ENCODE measurements around the gene E2F4. TPM values are rescaled to one million over a fixed set of nuclear protein-coding genes. Genes with fewer than 3 reads are reported as not detected.

E2F4 gene
- total and polyA plus RNA-seq, 2 experiments from 2014 or later, result 66.2 to 85.2 TPM

GRCh38 chr16:67156143-67156844 lies 35.7 kb upstream of the E2F4 start:
- DNase-seq (ENCODE audit: low read depth in 1 of 2, low spot score in 1 of 2), result no peak
- H3K27ac ChIP-seq, result no peak overlapping the region
- no peaks in the 10 kb centered on the region for H3K4me1 ChIP-seq (ENCODE audit: low read depth)
- TF ChIP-seq CTCF (IDR thresholded peaks at IDR 0.05; ENCODE audit: low read depth, low read length), result no peak
- H3K36me3 ChIP-seq, result no peaks in the 10 kb centered on the region
- H3K4me3 ChIP-seq, result no peak overlapping the region
- no peaks in the 10 kb centered on the region for H3K9me3 ChIP-seq (ENCODE audit: low read depth)
- peaks cover 94% of the 10 kb centered on the region for H3K27me3 ChIP-seq

GRCh38 chr16:67157106-67157748 lies 34.7 kb upstream of the E2F4 start:
- Histone ChIP-seq H3K9me3 (ENCODE audit: low read depth) (no peaks in the 10 kb centered on the region), H3K4me3 (no peak overlapping the region), H3K36me3 (no peaks in the 10 kb centered on the region), H3K4me1 (ENCODE audit: low read depth) (no peaks in the 10 kb centered on the region), H3K27me3 (peaks cover 97% of the 10 kb centered on the region), H3K27ac (no peak overlapping the region)
- DNase-seq (ENCODE audit: low read depth in 1 of 2, low spot score in 1 of 2), result no peak
- TF ChIP-seq CTCF (IDR thresholded peaks at IDR 0.05; ENCODE audit: low read depth, low read length), result no peak

- Histone ChIP-seq H3K27me3 (peaks cover 97% of the 10 kb centered on the region), H3K9me3 (ENCODE audit: low read depth) (no peaks in the 10 kb centered on the region)
These were observed 33.9 kb upstream of the E2F4 start for GRCh38 chr16:67157892-67158635.

GRCh38 chr16:67158637-67159600 lies 33.0 kb upstream of the E2F4 start:
- H3K9me3 ChIP-seq (ENCODE audit: low read depth), result no peaks in the 10 kb centered on the region
- peaks cover 97% of the 10 kb centered on the region for H3K27me3 ChIP-seq
- peak; percentile 34 to 43 for DNase-seq (ENCODE audit: low read depth in 1 of 2, low spot score in 1 of 2)
- TF ChIP-seq CTCF (IDR thresholded peaks at IDR 0.05; ENCODE audit: low read depth, low read length), result no peak
- H3K27ac ChIP-seq, result no peak overlapping the region
- H3K4me1 ChIP-seq (ENCODE audit: low read depth), result peaks cover 6% of the 10 kb centered on the region
- H3K4me3 ChIP-seq, result peak overlapping the region; percentile 59
- no peaks in the 10 kb centered on the region for H3K36me3 ChIP-seq

More at GRCh38 chr16:67157892-67158635, 33.9 kb upstream of the E2F4 start:
- peaks cover 4% of the 10 kb centered on the region for H3K4me1 ChIP-seq (ENCODE audit: low read depth)
- no peak for TF ChIP-seq CTCF (IDR thresholded peaks at IDR 0.05; ENCODE audit: low read depth, low read length)
- H3K36me3 ChIP-seq, result no peaks in the 10 kb centered on the region
- H3K4me3 ChIP-seq, result no peak overlapping the region
- no peak for DNase-seq (ENCODE audit: low read depth in 1 of 2, low spot score in 1 of 2)
- no peak overlapping the region for H3K27ac ChIP-seq

- peaks cover 6% of the 10 kb centered on the region for H3K4me1 ChIP-seq (ENCODE audit: low read depth)
- no peaks in the 10 kb centered on the region for H3K36me3 ChIP-seq
- no peak overlapping the region for H3K4me3 ChIP-seq
- no peak for TF ChIP-seq CTCF (IDR thresholded peaks at IDR 0.05; ENCODE audit: low read depth, low read length)
- no peaks in the 10 kb centered on the region for H3K9me3 ChIP-seq (ENCODE audit: low read depth)
- peaks cover 97% of the 10 kb centered on the region for H3K27me3 ChIP-seq
- DNase-seq (ENCODE audit: low read depth in 1 of 2, low spot score in 1 of 2), result no peak
- no peak overlapping the region for H3K27ac ChIP-seq
These were observed 30.3 kb upstream of the E2F4 start for GRCh38 chr16:67161595-67162058.

Data from cardiac muscle cell (in vitro differentiated cells and primary cell).